Esophagus muscularis mucosa (tissue), 4 donors: Measurements from ENCODE around the gene MED25. TPM values are rescaled to one million over a fixed set of nuclear protein-coding genes. Genes with fewer than 3 reads are reported as not detected.
A peak's percentile ranks its signal among the peaks of the same experiment; 100 is the strongest.
"Not testable (repeated sequence)": the region's sequence is repeated elsewhere in the genome, so short reads cannot be mapped to it uniquely, and the experiment has no call there.

Source experiments
- DNase-seq: peaks from one replicate; pipeline ENCODE4 v3.0.0-alpha.2; 2017; ENCODE audit errors: extremely low spot score
- H3K27ac ChIP-seq, 4 donors: fragments of 200-600 bp; sonication (generic); replicated peaks in 1 of 4; 1 replicate in 3 of 4; 2 replicates in 1 of 4; pipeline ENCODE4 v1.5.1; 2016 to 2019; ENCODE audit warnings: mild to moderate bottlenecking in 1 of 4
- H3K27me3 ChIP-seq, 4 donors: fragments of 200-600 bp; sonication (generic); one replicate each; pipeline versions ENCODE4 v1.5.1 to v1.6.0; 2016 to 2019
- H3K36me3 ChIP-seq, 4 donors: fragments of 200-600 bp; sonication (generic); one replicate each; pipeline ENCODE4 v1.5.1; 2016 to 2019
- H3K4me1 ChIP-seq, 4 donors: fragments of 200-600 bp; sonication (generic); one replicate each; pipeline ENCODE4 v1.5.1; 2016 to 2019
- H3K4me3 ChIP-seq, 4 donors: fragments of 200-600 bp; sonication (generic); 1 replicate in 2 of 4; 2 replicates in 2 of 4; pipeline ENCODE4 v1.5.1; 2016 to 2019; ENCODE audit warnings: mild to moderate bottlenecking in 4 of 4, moderate library complexity in 1 of 4
- H3K9me3 ChIP-seq, 4 donors: fragments of 200-600 bp; sonication (generic); 1 replicate in 3 of 4; 2 replicates in 1 of 4; pipeline ENCODE4 v1.5.1; 2016 to 2019
- CTCF ChIP-seq, 3 experiments: fragments of 200-600 bp in 2 of 3; fragments of 450-650 bp in 1 of 3; sonication (generic) in 2 of 3; IDR thresholded peaks; one replicate each; pipeline ENCODE4 v1.5.1; 2017 to 2019; ENCODE audit warnings: antibody characterized with exemption in 3 of 3, mild to moderate bottlenecking in 2 of 3, moderate library complexity in 1 of 3
- EP300 ChIP-seq: sonication (generic); formaldehyde crosslinking; IDR thresholded peaks from one replicate; pipeline ENCODE4 v1.6.1; 2017; ENCODE audit warnings: antibody characterized with exemption
- POLR2A ChIP-seq: fragments of 450-650 bp; IDR thresholded peaks from one replicate; pipeline ENCODE4 v1.6.1; 2017; ENCODE audit warnings: antibody characterized with exemption, moderate library complexity, mild to moderate bottlenecking, low read depth
- POLR2AphosphoS5 ChIP-seq, 2 donors: sonication (generic); formaldehyde crosslinking; IDR thresholded peaks; one replicate each; pipeline ENCODE4 v1.6.1; 2017; ENCODE audit warnings: antibody characterized with exemption in 2 of 2
- WGBS: methylation state at CpG from one replicate; pipeline ENCODE4 v1.1.5; 2018; 5-methylcytosine and 5-hydroxymethylcytosine counted together
- intact Hi-C: fragments of 100-400 bp; cut with DNase I; formaldehyde crosslinking; loops from one replicate; pipeline ENCODE4 v1.15.1; 2023
- total RNA-seq, 4 donors: library from RNA; depleted of rRNA; stranded (reverse); fragments of >200 nt; gene quantifications; one replicate each; pipeline versions ENCODE4 v1.1.0 to v1.2.1, GENCODE V29; 2016

MED25 gene
- total RNA-seq, 4 donors from 2014 or later = 22.5 to 36.0 (median 34.1) TPM

- TF ChIP-seq CTCF (IDR thresholded peaks at IDR 0.05) = peak; percentile 22 to 42 (median 31)
- peak; percentile 74 to 84 for TF ChIP-seq POLR2AphosphoS5 (IDR thresholded peaks at IDR 0.05)
- no peak for TF ChIP-seq POLR2A
Observed at GRCh38 chr19:49812997-49813861, 4.9 kb upstream of the MED25 start, which contains the start of gene FUZ. Gene FUZ, minus strand, starts transcription at chr19:49813292. Its CDS starts 186 bp downstream, at chr19:49813106.

DNA sequence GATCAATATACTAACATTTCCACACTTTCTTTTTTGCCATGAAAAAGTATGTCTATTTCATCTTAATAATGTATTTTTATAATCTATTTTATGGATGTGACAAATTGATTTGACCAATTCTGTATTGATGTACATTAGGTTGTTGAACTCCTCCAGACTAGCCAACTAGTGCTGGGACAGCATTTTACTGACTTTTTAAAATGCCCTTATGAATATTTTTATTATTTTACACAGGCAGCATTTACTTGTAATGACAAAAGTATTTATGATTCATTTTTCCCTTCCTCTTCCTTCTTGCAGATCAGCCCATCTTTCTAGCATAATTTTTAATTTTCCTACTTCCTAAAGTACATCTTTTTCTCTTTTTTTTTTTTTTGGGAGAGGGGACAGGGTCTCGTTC, 4.1 kb upstream of the MED25 start:
- peak overlapping the region; percentile 84 to 92 (median 86) for H3K27ac ChIP-seq
- peaks cover 34 to 52% (median 46%) of the 10 kb centered on the region in 4 donors for H3K4me1 ChIP-seq
- WGBS = 67% methylated on average over 1 of the region's 1 CpG
- H3K36me3 ChIP-seq = no peaks in the 10 kb centered on the region
- no peak for DNase-seq
- TF ChIP-seq EP300 = no peak
- no peak for TF ChIP-seq POLR2A
- TF ChIP-seq CTCF (IDR thresholded peaks at IDR 0.05) = no peak
- no peak for TF ChIP-seq POLR2AphosphoS5 (IDR thresholded peaks at IDR 0.05)
- no peaks in the 10 kb centered on the region for H3K9me3 ChIP-seq
- intact Hi-C loops = loop anchor here (5.0 kb wide), 1 partner anchor 63 kb away; the partner anchor contains the start of genes AKT1S1 and TBC1D17
- H3K4me3 ChIP-seq = peak overlapping the region; percentile 66 to 70 (median 67)
- H3K27me3 ChIP-seq = no peaks in the 10 kb centered on the region

More at GRCh38 chr19:49812997-49813861, 4.9 kb upstream of the MED25 start, which contains the start of gene FUZ:
- Histone ChIP-seq H3K27me3 (no peaks in the 10 kb centered on the region), H3K4me1 (peaks cover 35 to 51% (median 47%) of the 10 kb centered on the region in 4 donors), H3K36me3 (no peaks in the 10 kb centered on the region), H3K27ac (peak within 1 kb of the TSS; percentile 84 to 92 (median 86)), H3K4me3 (peak within 1 kb of the TSS; percentile 66 to 70 (median 67)), H3K9me3 (no peaks in the 10 kb centered on the region)
- WGBS = under 1% methylated on average over 24 of the region's 45 CpGs
- intact Hi-C loops = loop anchor here (5.0 kb wide), 1 partner anchor 64 kb away; the partner anchor contains the start of genes AKT1S1 and TBC1D17
- peak; percentile 99 for DNase-seq

GRCh38 chr19:49816590-49816989, 1.5 kb upstream of the MED25 start:
- no peaks in the 10 kb centered on the region for H3K9me3 ChIP-seq
- peaks cover 43 to 50% (median 45%) of the 10 kb centered on the region in 4 donors for H3K4me1 ChIP-seq
- DNase-seq = no peak
- H3K36me3 ChIP-seq = peaks cover 0 to 15% (median 3%) of the 10 kb centered on the region in 4 donors
- peak overlapping the region in 3 of 4 donors; percentile 75 to 93 (median 83) for H3K4me3 ChIP-seq
- H3K27ac ChIP-seq = peak overlapping the region; percentile 94 to 97 (median 96)
- no peak for TF ChIP-seq POLR2A
- TF ChIP-seq EP300 = no peak
- TF ChIP-seq POLR2AphosphoS5 (IDR thresholded peaks at IDR 0.05) = no peak
- no peak for TF ChIP-seq CTCF (IDR thresholded peaks at IDR 0.05)
- WGBS = 55% methylated on average over 14 of the region's 14 CpGs
- no peaks in the 10 kb centered on the region for H3K27me3 ChIP-seq
- intact Hi-C loops = loop anchor here (5.0 kb wide), 1 partner anchor 36 kb away; the partner anchor contains the start of gene PTOV1

GRCh38 chr19:49818649-49819370, 721 bp downstream of the MED25 start:
- DNase-seq = no peak
- H3K27ac ChIP-seq = peak overlapping the region; percentile 94 to 97 (median 96)
- intact Hi-C loops = loop anchor here (5.0 kb wide), 1 partner anchor 33 kb away; the partner anchor contains the start of gene PTOV1
- peaks cover 33 to 36% (median 35%) of the 10 kb centered on the region in 4 donors for H3K4me1 ChIP-seq
- H3K9me3 ChIP-seq = no peaks in the 10 kb centered on the region
- H3K36me3 ChIP-seq = peaks cover 7 to 26% (median 15%) of the 10 kb centered on the region in 4 donors
- H3K4me3 ChIP-seq = peak overlapping the region; percentile 62 to 93 (median 79)
- H3K27me3 ChIP-seq = no peaks in the 10 kb centered on the region
- TF ChIP-seq POLR2AphosphoS5 (IDR thresholded peaks at IDR 0.05) (no peak), CTCF (IDR thresholded peaks at IDR 0.05) (no peak), POLR2A (no peak), EP300 (no peak)
- WGBS = 25% methylated on average over 15 of the region's 16 CpGs

DNA sequence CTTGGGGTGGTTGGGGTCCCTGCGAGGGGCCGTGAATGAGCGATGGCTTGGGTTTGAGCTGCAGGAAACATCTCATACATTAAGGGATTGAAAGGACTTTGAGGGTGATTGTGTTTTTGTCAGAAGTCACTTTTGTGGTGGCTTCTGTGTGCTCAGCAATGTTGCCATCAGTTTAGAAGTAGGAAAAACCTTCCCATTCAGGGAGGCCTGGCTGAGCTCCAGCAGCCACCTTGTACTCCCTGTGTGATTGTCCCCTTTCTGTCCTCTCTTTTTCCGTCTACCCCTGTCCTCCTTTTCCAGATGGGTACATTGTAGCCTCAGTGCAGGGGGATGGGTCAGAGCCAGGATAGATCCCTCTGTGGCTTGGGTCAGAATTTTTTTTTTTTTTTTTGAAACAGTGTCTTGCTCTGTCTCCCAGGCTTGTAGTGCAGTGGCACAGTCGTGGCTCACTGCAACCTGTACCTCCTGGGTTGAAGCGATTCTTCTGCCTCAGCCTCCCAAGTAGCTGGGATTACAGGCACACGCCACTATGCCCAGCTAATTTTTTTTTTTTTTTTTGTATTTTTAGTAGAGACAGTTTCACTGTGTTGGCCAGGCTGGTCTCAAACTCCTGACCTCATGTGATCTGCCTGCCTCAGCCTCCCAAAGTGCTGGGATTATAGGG, 1.5 kb downstream of the MED25 start:
- intact Hi-C loops = loop anchor here (5.0 kb wide), 1 partner anchor 33 kb away; the partner anchor contains the start of gene PTOV1
- WGBS = 73% methylated on average over 7 of the region's 7 CpGs

More for the DNA sequence above, 1.5 kb downstream of the MED25 start:
- Histone ChIP-seq H3K4me1 (peaks cover 27 to 29% (median 29%) of the 10 kb centered on the region in 4 donors), H3K36me3 (peaks cover 7 to 33% (median 20%) of the 10 kb centered on the region in 4 donors), H3K4me3 (peak overlapping the region; percentile 62 to 93 (median 79))
- not testable (repeated sequence) for H3K9me3 ChIP-seq, DNase-seq, H3K27me3 ChIP-seq, H3K27ac ChIP-seq
